M059J (cell line): ENCODE data around the gene BACH1. TPM values are rescaled to one million over a fixed set of nuclear protein-coding genes. Genes with fewer than 3 reads are reported as not detected.

Source experiments
- DNase-seq: peaks from one replicate; pipeline ENCODE4 v3.0.0-alpha.2; 2012; ENCODE audit warnings: low read depth
- total RNA-seq: library from RNA; depleted of rRNA; stranded (reverse); fragments of >200 nt; shearing (Covaris generic); gene quantifications from 2 replicates; pipeline ENCODE4 v1.2.3, GENCODE V29; 2014; rRNA removed

BACH1 gene
- total RNA-seq, 1 experiment from 2014 or later = 38.3 TPM

DNA sequence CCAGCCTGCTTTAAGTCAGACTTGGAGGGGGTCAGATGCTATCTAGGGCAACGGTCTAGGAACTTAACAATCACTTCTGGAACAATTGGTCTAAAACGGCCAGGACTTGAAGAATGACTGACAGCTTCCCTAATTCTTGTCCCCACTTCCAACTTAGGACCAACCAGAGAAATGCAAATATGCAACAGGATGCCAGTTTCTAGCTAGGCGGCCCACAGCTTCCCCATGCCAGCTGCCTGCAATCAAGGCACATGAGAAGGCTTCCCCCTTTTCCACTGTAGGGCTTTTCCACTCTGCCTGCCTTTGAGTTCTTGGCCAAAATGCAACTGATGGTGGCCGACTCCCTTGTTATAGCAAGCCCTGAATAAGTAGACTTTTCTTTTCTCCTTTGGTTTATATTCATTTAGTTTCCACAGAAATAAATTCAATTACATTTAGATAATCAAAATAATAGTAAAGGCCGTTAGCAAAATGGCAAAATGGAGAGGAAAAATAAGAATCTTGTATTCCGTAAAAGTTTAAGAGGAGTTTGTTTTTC, 80.9 kb downstream of the BACH1 start:
- no peak for DNase-seq

GRCh38 chr21:29382030-29382654, 83.4 kb downstream of the BACH1 start:
- DNase-seq = peak; percentile 93

GRCh38 chr21:29384683-29385359, 86.1 kb downstream of the BACH1 start:
- no peak for DNase-seq

DNA sequence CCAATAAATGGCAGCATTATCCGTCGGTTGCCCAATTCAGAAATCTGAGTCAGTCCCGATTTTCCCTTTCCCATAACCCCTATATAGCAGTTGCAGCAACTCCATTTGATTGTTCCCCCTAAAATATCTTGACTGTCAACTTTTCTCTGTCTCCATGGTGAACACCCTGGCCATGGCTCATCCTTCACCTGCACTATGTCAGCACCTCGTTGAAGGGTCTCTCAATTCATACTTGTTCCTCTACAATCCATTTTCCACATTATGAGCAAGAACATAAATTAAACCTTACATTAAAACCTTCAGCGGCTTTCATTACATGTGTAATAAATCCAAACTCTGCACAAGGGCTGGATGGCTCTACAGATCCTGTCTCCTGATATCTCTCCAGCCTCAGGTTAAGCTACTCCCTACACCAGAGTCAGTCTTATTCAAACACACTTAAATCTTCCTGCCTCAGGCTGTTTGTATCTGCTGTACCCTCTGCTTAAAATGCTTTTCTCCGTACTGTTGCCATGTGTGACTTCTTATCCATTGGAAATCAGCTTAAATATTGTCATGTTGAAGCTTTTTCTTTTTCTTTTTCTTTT, 87.3 kb downstream of the BACH1 start:
- DNase-seq = no peak

GRCh38 chr21:29386803-29387202, 88.1 kb downstream of the BACH1 start:
- DNase-seq = no peak

DNA sequence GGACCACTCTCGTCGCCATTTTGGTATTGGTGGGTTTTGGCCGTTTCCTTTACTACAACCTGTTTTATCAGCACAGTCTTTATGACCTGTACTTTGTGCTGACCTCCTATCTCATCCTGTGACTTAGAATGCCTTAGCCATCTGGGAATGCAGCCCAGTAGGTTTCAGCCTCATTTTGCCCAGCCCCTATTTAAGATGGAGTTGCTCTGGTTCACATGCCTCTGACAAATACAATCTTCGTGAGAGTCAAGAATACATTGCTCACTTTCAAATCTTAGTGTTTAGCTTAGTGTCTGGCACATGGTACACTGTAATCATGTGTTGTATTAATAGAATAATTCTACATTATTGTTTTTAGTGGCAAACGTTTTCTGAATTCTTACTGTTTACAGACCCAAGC, 88.9 kb downstream of the BACH1 start:
- no peak for DNase-seq

DNA sequence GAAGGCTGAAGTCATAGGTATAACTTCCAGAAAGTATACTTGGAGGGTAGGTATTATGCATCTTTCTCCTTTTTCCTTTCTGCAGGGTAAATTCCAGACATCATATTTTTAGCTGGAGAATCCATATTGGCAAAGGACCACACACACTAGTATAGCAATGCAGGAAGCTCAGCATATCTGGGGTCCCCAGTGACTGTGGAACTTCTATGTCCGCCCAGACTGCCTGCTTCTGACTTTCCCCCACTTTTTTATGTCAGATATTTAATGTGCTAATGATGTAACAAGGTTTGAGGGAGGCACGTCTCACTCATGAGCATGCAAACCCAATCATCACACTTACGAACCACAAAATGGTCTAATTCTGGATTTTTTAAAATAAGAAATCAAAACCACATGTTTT, 90.4 kb downstream of the BACH1 start:
- DNase-seq = no peak

GRCh38 chr21:29390778-29391177, 92.1 kb downstream of the BACH1 start:
- no peak for DNase-seq

GRCh38 chr21:29394051-29394450, 95.3 kb downstream of the BACH1 start:
- no peak for DNase-seq

Other genes starting within 250 kb of the BACH1 start
- 412 and 437 TPM in 2 replicates for gene CCT8, start 225.3 kb upstream of the BACH1 start, total RNA-seq
- gene MAP3K7CL, start 168.3 kb upstream of the BACH1 start, total RNA-seq = 10.7 and 14.0 TPM in 2 replicates